ENCODE measurements around the gene RGL1.

Gene RGL1

DNA sequence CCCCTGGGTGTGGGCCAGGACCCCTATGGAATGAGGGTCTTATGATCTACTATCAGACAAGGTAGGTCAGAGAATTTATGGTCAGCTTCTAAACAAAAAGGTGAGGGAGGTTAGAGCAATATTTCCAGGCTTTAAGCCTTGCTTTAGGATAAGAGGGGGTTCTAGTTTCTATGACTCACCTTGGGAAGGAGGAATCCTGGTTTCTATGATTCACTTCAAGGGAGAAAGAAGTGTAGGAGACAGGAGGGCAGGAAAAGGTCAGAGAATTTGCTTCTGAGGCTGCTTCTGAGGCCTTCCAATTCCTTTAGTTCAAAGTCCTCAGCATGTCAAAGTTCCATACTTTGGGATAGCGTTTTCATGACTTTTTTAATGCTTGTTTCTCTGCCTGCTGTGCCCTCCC, 35.2 kb downstream of the RGL1 start:
- in situ Hi-C loops (cut with HindIII; ENCODE audit: low sequenced_read_pairs) = no loop called here
- TF ChIP-seq, protein P1, sequence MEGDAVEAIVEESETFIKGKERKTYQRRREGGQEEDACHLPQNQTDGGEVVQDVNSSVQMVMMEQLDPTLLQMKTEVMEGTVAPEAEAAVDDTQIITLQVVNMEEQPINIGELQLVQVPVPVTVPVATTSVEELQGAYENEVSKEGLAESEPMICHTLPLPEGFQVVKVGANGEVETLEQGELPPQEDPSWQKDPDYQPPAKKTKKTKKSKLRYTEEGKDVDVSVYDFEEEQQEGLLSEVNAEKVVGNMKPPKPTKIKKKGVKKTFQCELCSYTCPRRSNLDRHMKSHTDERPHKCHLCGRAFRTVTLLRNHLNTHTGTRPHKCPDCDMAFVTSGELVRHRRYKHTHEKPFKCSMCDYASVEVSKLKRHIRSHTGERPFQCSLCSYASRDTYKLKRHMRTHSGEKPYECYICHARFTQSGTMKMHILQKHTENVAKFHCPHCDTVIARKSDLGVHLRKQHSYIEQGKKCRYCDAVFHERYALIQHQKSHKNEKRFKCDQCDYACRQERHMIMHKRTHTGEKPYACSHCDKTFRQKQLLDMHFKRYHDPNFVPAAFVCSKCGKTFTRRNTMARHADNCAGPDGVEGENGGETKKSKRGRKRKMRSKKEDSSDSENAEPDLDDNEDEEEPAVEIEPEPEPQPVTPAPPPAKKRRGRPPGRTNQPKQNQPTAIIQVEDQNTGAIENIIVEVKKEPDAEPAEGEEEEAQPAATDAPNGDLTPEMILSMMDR (IDR thresholded peaks at IDR 0.05; ENCODE audit: low read depth, low read length, missing control alignments) = no peak
- no peak for DNase-seq (ENCODE audit: low read depth)
- H3K4me3 ChIP-seq (ENCODE audit: low read depth, low read length) = no peak overlapping the region

DNA sequence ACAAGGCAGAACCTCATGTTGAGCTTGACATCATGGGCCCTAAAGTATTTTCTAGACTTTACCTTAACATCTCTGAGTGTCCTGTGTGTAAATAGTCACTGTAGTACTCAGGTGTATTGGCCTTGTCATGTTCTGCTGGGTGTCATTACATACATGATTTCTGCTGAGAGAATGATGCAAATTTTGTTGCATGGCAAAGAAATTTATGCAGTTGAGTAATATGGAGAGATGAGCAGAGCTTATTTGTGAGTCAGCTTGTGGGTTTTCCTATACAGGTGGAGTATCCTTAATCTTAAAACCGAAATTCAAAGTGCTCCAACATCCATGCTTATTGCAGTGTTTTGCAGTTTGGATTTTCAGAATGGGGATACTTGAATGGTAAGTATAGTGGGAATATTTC, 36.6 kb downstream of the RGL1 start:
- TF ChIP-seq, protein P1 (IDR thresholded peaks at IDR 0.05; ENCODE audit: low read depth, low read length, missing control alignments) = no peak
- no peak for DNase-seq (ENCODE audit: low read depth)
- in situ Hi-C loops (cut with HindIII; ENCODE audit: low sequenced_read_pairs) = no loop called here
- H3K4me3 ChIP-seq (ENCODE audit: low read depth, low read length) = no peak overlapping the region

DNA sequence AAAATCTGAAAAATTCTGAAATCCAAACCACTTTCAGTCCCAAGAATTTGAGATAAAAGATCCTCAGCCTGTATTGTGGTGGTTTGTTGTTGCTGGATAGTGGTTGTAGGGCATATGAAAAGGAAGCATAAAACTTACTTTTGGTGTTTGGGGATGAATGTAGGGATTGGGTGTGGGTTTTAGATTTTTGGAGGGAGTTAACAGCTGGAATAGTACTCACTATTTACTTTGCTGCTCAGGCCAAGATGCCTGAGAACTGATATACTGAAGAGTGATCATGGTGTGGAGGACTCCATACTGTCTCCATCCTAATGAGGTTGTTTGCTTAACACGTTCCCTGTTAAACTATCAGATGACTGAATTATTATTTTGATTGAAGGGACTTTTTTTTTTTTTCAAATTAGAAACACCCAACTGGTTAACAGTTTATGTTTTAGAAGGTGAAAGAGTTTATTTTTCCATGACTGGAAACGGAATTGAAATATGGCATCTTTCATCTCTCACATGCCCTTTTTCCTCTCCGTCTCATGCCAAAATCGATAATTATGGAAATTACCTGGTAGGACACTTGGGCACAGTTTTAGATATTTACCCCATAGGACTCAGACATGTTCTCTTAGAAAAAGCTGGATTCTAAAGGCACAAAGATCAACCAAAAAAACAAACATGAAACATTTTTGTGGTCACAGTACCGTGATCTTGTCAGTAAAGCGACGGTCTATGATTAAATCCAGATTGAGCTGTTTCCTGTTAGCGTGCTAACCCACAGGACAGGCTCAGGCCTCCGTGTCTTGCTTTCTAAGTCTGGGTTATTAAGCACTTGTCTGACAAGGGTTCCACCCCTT, 37.3 kb downstream of the RGL1 start:
- TF ChIP-seq, protein P1 (IDR thresholded peaks at IDR 0.05; ENCODE audit: low read depth, low read length, missing control alignments) = no peak
- DNase-seq (ENCODE audit: low read depth) = peak; percentile 88
- in situ Hi-C loops (cut with HindIII; ENCODE audit: low sequenced_read_pairs) = no loop called here
- H3K4me3 ChIP-seq (ENCODE audit: low read depth, low read length) = no peak overlapping the region

DNA sequence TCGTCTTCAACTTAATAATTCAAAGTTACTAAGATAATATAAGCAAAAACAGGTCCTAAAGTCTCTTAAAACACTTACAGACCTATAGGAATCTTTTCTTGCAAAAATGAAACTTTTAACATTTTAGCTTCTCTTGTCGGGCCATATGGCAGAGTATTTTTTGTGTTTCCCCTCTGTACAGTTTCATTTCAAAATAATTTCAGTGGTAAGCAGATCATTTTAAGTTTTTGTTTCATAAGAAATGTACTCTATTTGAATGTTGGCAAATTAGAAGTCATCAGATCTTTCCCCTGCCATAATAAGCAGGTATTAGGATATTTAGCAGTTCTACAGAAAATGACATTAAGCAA, 37.9 kb downstream of the RGL1 start:
- no peak for DNase-seq (ENCODE audit: low read depth)
- H3K4me3 ChIP-seq (ENCODE audit: low read depth, low read length) = no peak overlapping the region
- in situ Hi-C loops (cut with HindIII; ENCODE audit: low sequenced_read_pairs) = no loop called here
- TF ChIP-seq, protein P1 (IDR thresholded peaks at IDR 0.05; ENCODE audit: low read depth, low read length, missing control alignments) = no peak

DNA sequence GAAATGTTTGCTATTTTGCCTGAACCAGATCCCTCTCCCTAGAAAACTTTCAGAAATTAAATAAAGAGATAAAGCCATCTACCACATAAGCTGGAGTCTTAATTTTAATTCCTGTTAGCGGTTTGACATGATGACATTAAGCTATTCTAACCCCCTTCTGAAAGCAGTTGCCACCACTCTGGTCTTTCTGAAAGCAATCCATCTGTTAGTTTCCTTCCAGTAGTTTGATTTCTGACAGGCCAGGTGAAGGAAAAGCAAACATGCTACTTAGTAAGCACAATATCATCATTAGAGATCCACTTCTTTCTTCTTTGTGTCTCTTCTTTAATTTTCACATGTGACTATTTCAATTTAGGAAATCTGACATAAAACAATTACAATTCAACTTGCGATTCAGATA, 39.9 kb downstream of the RGL1 start:
- DNase-seq (ENCODE audit: low read depth) = no peak
- no peak overlapping the region for H3K4me3 ChIP-seq (ENCODE audit: low read depth, low read length)
- in situ Hi-C loops (cut with HindIII; ENCODE audit: low sequenced_read_pairs) = no loop called here
- TF ChIP-seq, protein P1 (IDR thresholded peaks at IDR 0.05; ENCODE audit: low read depth, low read length, missing control alignments) = no peak

DNA sequence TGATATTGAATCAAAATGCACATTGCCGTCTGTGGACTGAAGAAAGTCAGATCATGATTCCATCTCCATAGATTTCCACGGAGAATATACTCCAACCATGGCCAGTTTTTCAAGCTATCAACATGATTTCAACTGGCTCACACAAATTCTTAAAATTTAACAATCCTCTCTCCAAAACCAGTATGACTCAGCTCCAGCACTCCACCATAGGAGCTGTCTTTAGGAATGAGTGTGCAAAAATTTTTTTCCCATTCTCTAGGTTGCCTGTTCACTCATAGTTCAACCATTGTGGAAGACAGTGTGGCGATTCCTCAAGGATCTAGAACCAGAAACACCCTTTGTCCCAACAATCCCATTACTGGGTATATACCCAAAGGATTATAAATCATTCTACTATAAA, 40.8 kb downstream of the RGL1 start:
- no peak overlapping the region for H3K4me3 ChIP-seq (ENCODE audit: low read depth, low read length)
- in situ Hi-C loops (cut with HindIII; ENCODE audit: low sequenced_read_pairs) = no loop called here
- DNase-seq (ENCODE audit: low read depth) = no peak
- TF ChIP-seq, protein P1 (IDR thresholded peaks at IDR 0.05; ENCODE audit: low read depth, low read length, missing control alignments) = no peak
